Memory B cell (primary cell): ENCODE measurements around the gene PTPRN2.

Experiments
- ATAC-seq: fragments of 150-1000 bp; cut with Tn5 transposase; 2 replicates; pipeline ENCODE4 v1.10.0; 2021; ENCODE audit warnings: low read depth, mild to moderate bottlenecking, moderate library complexity
- DNase-seq, 2 donors: peaks; one replicate each; pipeline ENCODE4 v3.0.0; 2022; ENCODE audit warnings: low spot score in 2 of 2
- H3K27ac Mint-ChIP-seq: one replicate; pipeline ENCODE4 v1.8.0; 2022; ENCODE audit warnings: mild to moderate bottlenecking, moderate library complexity, mixed read lengths
- H3K27me3 Mint-ChIP-seq: one replicate; pipeline ENCODE4 v1.8.0; 2022; ENCODE audit warnings: mixed read lengths
- H3K36me3 Mint-ChIP-seq: one replicate; pipeline ENCODE4 v1.8.0; 2022; ENCODE audit warnings: mild to moderate bottlenecking, mixed read lengths
- H3K4me1 Mint-ChIP-seq: one replicate; pipeline ENCODE4 v1.8.0; 2022; ENCODE audit warnings: mixed read lengths
- H3K4me3 Mint-ChIP-seq: one replicate; pipeline ENCODE4 v1.8.0; 2022; ENCODE audit warnings: mild to moderate bottlenecking, moderate library complexity, mixed read lengths
- H3K9me3 Mint-ChIP-seq: one replicate; pipeline ENCODE4 v1.8.0; 2022; ENCODE audit warnings: mixed read lengths

Gene PTPRN2

GRCh38 chr7:157500171-157500960, 1087.3 kb downstream of the PTPRN2 start:
- Mint-ChIP-seq H3K36me3 (no peaks in the 10 kb centered on the region), H3K27ac (no peak overlapping the region), H3K4me3 (no peak overlapping the region), H3K4me1 (peaks cover 4% of the 10 kb centered on the region), H3K9me3 (peaks cover 1% of the 10 kb centered on the region), H3K27me3 (peaks cover 12% of the 10 kb centered on the region)
- DNase-seq: no peak
- no peak for ATAC-seq

GRCh38 chr7:157499835-157500153, 1087.8 kb downstream of the PTPRN2 start:
- ATAC-seq (no peak), DNase-seq (no peak)
- Mint-ChIP-seq H3K27ac (no peak overlapping the region), H3K4me1 (peaks cover 4% of the 10 kb centered on the region), H3K4me3 (no peak overlapping the region), H3K36me3 (no peaks in the 10 kb centered on the region), H3K9me3 (no peaks in the 10 kb centered on the region), H3K27me3 (peaks cover 12% of the 10 kb centered on the region)

- no peak overlapping the region for H3K27ac Mint-ChIP-seq
- H3K4me3 Mint-ChIP-seq: no peak overlapping the region
- H3K4me1 Mint-ChIP-seq: peaks cover 4% of the 10 kb centered on the region
- peaks cover 12% of the 10 kb centered on the region for H3K27me3 Mint-ChIP-seq
- no peak for ATAC-seq
- no peaks in the 10 kb centered on the region for H3K36me3 Mint-ChIP-seq
- DNase-seq: no peak
- H3K9me3 Mint-ChIP-seq: no peaks in the 10 kb centered on the region
Measured at GRCh38 chr7:157499121-157499834, 1088.3 kb downstream of the PTPRN2 start.

- Mint-ChIP-seq H3K9me3 (no peaks in the 10 kb centered on the region), H3K4me3 (no peak overlapping the region), H3K4me1 (peaks cover 4% of the 10 kb centered on the region), H3K36me3 (no peaks in the 10 kb centered on the region), H3K27ac (no peak overlapping the region), H3K27me3 (peaks cover 16% of the 10 kb centered on the region)
- no peak for ATAC-seq
- no peak for DNase-seq
Measured at GRCh38 chr7:157498657-157499056, 1089.0 kb downstream of the PTPRN2 start.

GRCh38 chr7:157497744-157498651, 1089.6 kb downstream of the PTPRN2 start:
- Mint-ChIP-seq H3K9me3 (no peaks in the 10 kb centered on the region), H3K27me3 (peaks cover 16% of the 10 kb centered on the region), H3K4me3 (no peak overlapping the region), H3K27ac (no peak overlapping the region), H3K36me3 (no peaks in the 10 kb centered on the region), H3K4me1 (peaks cover 4% of the 10 kb centered on the region)
- no peak for ATAC-seq
- DNase-seq: no peak

GRCh38 chr7:157497367-157497743, 1090.3 kb downstream of the PTPRN2 start:
- peaks cover 14% of the 10 kb centered on the region for H3K27me3 Mint-ChIP-seq
- no peak overlapping the region for H3K4me3 Mint-ChIP-seq
- peaks cover under 1% of the 10 kb centered on the region for H3K9me3 Mint-ChIP-seq
- no peaks in the 10 kb centered on the region for H3K4me1 Mint-ChIP-seq
- H3K27ac Mint-ChIP-seq: no peak overlapping the region
- no peaks in the 10 kb centered on the region for H3K36me3 Mint-ChIP-seq
- no peak for ATAC-seq
- DNase-seq: no peak

GRCh38 chr7:157496416-157497275, 1091.0 kb downstream of the PTPRN2 start:
- H3K4me3 Mint-ChIP-seq: no peak overlapping the region
- H3K4me1 Mint-ChIP-seq: no peaks in the 10 kb centered on the region
- no peaks in the 10 kb centered on the region for H3K36me3 Mint-ChIP-seq
- peaks cover 2% of the 10 kb centered on the region for H3K9me3 Mint-ChIP-seq
- H3K27me3 Mint-ChIP-seq: peaks cover 14% of the 10 kb centered on the region
- ATAC-seq (no peak), DNase-seq (no peak)
- H3K27ac Mint-ChIP-seq: no peak overlapping the region

- no peaks in the 10 kb centered on the region for H3K4me1 Mint-ChIP-seq
- no peak overlapping the region for H3K4me3 Mint-ChIP-seq
- DNase-seq: no peak
- H3K36me3 Mint-ChIP-seq: no peaks in the 10 kb centered on the region
- peaks cover 4% of the 10 kb centered on the region for H3K9me3 Mint-ChIP-seq
- peaks cover 14% of the 10 kb centered on the region for H3K27me3 Mint-ChIP-seq
- H3K27ac Mint-ChIP-seq: no peak overlapping the region
- no peak for ATAC-seq
Measured at GRCh38 chr7:157495594-157495993, 1092.0 kb downstream of the PTPRN2 start.

- H3K36me3 Mint-ChIP-seq: no peaks in the 10 kb centered on the region
- DNase-seq (no peak), ATAC-seq (no peak)
- H3K4me3 Mint-ChIP-seq: no peak overlapping the region
- no peaks in the 10 kb centered on the region for H3K4me1 Mint-ChIP-seq
- no peak overlapping the region for H3K27ac Mint-ChIP-seq
- H3K9me3 Mint-ChIP-seq: peaks cover 4% of the 10 kb centered on the region
- H3K27me3 Mint-ChIP-seq: peaks cover 14% of the 10 kb centered on the region
Measured at GRCh38 chr7:157495177-157495553, 1092.5 kb downstream of the PTPRN2 start.

GRCh38 chr7:157494506-157495176, 1093.0 kb downstream of the PTPRN2 start:
- no peak overlapping the region for H3K27ac Mint-ChIP-seq

GRCh38 chr7:157493776-157494175, 1093.8 kb downstream of the PTPRN2 start:
- Mint-ChIP-seq H3K4me3 (no peak overlapping the region), H3K36me3 (no peaks in the 10 kb centered on the region), H3K9me3 (peaks cover 4% of the 10 kb centered on the region), H3K4me1 (no peaks in the 10 kb centered on the region), H3K27ac (no peak overlapping the region), H3K27me3 (peaks cover 13% of the 10 kb centered on the region)
- ATAC-seq (no peak), DNase-seq (no peak)

More at GRCh38 chr7:157494506-157495176, 1093.0 kb downstream of the PTPRN2 start:
- H3K27me3 Mint-ChIP-seq: peaks cover 14% of the 10 kb centered on the region
- H3K4me1 Mint-ChIP-seq: no peaks in the 10 kb centered on the region
- ATAC-seq (no peak), DNase-seq (no peak)
- peaks cover 4% of the 10 kb centered on the region for H3K9me3 Mint-ChIP-seq
- no peaks in the 10 kb centered on the region for H3K36me3 Mint-ChIP-seq
- no peak overlapping the region for H3K4me3 Mint-ChIP-seq

GRCh38 chr7:157493017-157493416, 1094.6 kb downstream of the PTPRN2 start:
- H3K4me1 Mint-ChIP-seq: no peaks in the 10 kb centered on the region
- peaks cover 4% of the 10 kb centered on the region for H3K9me3 Mint-ChIP-seq
- ATAC-seq (no peak), DNase-seq (no peak)
- peaks cover 9% of the 10 kb centered on the region for H3K27me3 Mint-ChIP-seq
- no peak overlapping the region for H3K27ac Mint-ChIP-seq
- H3K4me3 Mint-ChIP-seq: no peak overlapping the region
- no peaks in the 10 kb centered on the region for H3K36me3 Mint-ChIP-seq

GRCh38 chr7:157490465-157490912, 1097.1 kb downstream of the PTPRN2 start:
- H3K4me1 Mint-ChIP-seq: no peaks in the 10 kb centered on the region
- peak; percentile 42 for ATAC-seq
- H3K27me3 Mint-ChIP-seq: peaks cover 7% of the 10 kb centered on the region
- H3K4me3 Mint-ChIP-seq: no peak overlapping the region
- no peaks in the 10 kb centered on the region for H3K36me3 Mint-ChIP-seq
- no peak overlapping the region for H3K27ac Mint-ChIP-seq
- H3K9me3 Mint-ChIP-seq: peaks cover 4% of the 10 kb centered on the region
- no peak for DNase-seq
